Stimulated activated CD8-positive, alpha-beta memory T cell treated with anti-CD3 and anti-CD28 coated beads, Interleukin-4, amount 100 ng/mL, for 24 hours (primary cell): ENCODE data around the gene SYF2.

Source experiments
- DNase-seq: peaks from one replicate; pipeline ENCODE4 v3.0.0-alpha.2; 2020; ENCODE audit warnings: low read depth

Gene SYF2

GRCh38 chr1:25184001-25184762 is 48.1 kb downstream of the SYF2 start:
- no peak for DNase-seq

- no peak for DNase-seq
Observed at GRCh38 chr1:25183126-25183980, 48.9 kb downstream of the SYF2 start.

GRCh38 chr1:25182629-25183028 is 49.7 kb downstream of the SYF2 start:
- DNase-seq, result no peak

- DNase-seq, result no peak
Observed at GRCh38 chr1:25180996-25181395, 51.3 kb downstream of the SYF2 start.

- DNase-seq, result no peak
Observed at GRCh38 chr1:25178917-25179561, 53.3 kb downstream of the SYF2 start.

GRCh38 chr1:25174730-25175612 is 57.3 kb downstream of the SYF2 start:
- no peak for DNase-seq

- no peak for DNase-seq
Observed at GRCh38 chr1:25174363-25174729, 58.0 kb downstream of the SYF2 start.

- DNase-seq, result no peak
Observed at GRCh38 chr1:25173809-25174340, 58.4 kb downstream of the SYF2 start.
